Ureter (tissue), 1 donor: ENCODE measurements around the gene NKAIN2. TPM values are rescaled to one million over a fixed set of nuclear protein-coding genes. Genes with fewer than 3 reads are reported as not detected.

Source experiments
- DNase-seq: peaks from one replicate; pipeline ENCODE4 v3.0.0-alpha.2; 2020; ENCODE audit warnings: low spot score
- total RNA-seq: library from RNA; stranded (reverse); gene quantifications from one replicate; pipeline ENCODE4 v1.2.4, GENCODE V29; 2023
- donor health status: DM: yes; HTN: yes; CAD: no.

Gene NKAIN2
- total RNA-seq, 1 donor from 2014 or later, result 0.73 TPM

DNA sequence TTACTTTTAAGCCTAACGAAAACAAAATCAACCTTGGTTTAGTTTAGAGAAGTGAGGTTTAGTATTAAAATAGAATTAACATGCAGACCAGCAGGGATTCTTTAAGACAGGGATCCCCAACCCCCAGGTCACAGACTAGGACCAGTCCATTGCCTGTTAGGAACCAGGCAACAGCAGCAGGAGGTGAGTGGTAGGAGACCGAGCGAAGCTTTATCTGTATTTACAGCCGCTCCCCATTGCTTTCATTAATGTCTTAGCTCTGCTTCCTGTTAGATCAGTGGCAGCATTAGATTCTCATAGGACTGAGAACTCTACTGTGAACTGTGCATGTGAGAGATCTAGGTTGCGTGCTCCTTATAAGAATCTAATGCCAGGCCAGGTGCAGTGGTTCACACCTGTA lies 225.9 kb downstream of the NKAIN2 start:
- no peak for DNase-seq

DNA sequence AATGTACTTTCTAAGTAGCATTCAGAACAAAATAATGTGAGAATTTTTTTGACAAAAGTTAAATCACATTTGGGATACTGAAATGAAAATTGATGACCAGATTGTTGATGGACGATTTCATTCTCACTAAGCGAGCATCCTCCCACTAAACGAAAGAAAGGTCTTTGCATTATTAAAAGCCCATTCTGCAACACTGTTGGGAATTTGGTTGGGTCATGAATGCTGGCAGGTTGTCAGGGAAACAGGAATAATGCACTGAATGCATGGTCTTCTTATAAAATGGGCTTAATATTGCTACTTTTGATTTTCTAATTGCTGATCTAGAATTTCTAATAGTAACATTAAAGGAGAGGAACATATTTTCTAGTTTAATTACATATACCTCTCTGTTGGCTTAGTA lies 229.8 kb downstream of the NKAIN2 start:
- no peak for DNase-seq

DNA sequence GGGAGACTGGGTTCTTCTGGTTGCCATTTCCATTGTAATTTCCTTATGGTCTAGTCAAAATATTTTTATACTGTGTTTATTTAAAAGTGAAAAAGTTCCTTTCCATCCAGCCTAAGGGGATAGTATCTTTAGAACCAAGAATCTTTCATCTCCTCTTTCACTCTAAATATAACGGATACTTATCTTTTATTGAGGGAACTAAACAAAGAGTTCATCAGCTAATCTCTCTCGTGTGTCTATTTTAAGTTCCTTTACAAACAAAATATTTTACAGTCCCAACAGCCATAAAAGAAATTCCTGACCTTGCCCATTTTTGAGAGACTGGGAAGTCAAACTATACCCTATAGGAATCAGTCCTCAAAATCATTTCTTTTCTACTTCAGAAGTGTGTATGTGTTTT lies 232.7 kb downstream of the NKAIN2 start:
- DNase-seq, result no peak

DNA sequence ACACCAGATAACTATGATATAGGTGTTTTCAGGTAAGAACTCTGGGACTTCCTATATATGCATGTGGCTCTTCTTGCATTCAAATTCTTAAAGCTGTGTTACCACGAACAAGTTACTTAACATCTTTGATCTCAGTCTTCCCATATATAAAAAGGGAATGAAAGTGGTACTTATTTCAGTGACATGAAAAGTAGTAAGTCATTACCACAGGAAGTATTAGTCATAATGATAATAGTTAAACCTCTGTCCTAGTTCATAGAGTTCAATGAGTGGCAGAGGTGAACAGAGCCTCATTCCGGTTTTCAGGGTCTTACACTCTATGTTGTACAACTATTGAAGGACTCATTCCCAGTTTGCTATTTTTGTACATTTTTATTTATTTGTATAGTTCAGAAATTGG lies 237.0 kb downstream of the NKAIN2 start:
- DNase-seq, result no peak

DNA sequence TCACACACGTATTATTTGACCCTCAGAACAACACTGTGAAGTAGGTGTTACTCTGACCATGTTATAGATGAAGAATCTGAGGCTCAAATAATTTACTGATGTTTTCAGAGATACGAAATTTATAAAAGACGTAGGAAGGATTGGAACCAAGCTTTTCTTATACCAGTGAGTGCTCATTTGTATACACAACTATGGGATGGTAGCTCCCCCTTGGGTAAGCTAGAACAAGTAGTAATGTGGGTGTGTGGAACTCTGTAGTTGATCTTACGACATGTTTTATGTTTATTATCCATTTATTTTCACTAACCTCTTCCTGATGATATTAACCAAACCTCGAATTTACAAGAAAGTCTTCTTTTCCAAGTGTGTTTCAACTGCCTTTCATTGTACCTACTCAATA lies 248.5 kb downstream of the NKAIN2 start:
- no peak for DNase-seq

DNA sequence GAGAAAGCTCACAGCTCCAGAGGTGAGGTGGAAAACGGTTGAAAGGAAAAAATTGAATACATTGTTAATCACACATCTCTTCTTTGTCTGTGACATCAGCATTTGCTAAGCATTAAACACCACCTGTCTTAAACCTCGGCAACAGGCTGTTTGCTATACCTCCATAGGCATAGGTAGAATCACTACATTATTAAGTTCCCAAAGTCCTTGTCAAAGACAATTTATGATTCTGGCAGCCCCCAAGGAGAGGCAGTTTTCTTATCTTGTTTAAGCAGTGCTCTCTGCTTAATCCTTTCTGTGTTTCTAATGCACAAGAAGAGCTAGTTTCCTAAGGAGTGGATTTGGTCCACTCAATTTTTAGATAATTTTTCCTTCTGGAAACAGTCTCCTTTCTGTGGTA lies 249.7 kb downstream of the NKAIN2 start:
- DNase-seq, result no peak

DNA sequence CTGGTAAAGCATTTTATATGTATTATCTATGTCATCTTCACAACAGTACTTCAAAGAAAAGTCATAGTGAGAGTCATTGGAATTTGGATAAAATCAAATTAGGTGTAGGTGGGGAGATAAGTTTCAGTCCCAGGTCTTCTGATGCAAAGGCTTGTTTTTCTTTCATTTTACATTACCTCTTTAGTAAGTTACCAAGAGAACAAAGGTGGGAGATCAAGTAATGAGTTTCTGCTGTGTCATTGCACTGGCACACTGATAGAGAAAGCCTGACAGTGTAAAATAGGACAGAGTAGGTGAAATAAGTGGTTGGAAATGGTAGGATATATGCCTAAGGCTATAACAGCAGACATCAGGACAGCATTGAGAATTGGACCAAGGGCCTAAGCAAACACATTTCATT lies 250.4 kb downstream of the NKAIN2 start:
- no peak for DNase-seq

DNA sequence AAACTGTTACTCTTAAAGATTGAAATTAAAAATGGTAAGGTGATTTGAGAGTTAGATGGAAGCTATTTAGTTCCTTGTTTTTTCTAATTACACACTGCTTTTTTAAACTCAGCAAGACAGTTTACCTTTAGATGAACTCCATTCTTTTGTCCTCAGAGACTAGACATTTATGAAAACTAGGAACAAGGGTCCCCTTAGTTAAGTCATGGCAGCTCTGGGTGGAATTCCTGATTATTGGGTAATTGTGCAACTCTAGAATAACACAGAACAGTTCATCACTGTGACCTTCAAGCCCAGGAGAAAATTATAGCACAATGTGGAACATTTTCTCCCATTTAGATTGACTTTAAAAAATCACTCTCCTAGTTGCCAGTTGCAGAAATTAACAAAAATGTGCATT lies 251.7 kb downstream of the NKAIN2 start:
- DNase-seq, result no peak

DNA sequence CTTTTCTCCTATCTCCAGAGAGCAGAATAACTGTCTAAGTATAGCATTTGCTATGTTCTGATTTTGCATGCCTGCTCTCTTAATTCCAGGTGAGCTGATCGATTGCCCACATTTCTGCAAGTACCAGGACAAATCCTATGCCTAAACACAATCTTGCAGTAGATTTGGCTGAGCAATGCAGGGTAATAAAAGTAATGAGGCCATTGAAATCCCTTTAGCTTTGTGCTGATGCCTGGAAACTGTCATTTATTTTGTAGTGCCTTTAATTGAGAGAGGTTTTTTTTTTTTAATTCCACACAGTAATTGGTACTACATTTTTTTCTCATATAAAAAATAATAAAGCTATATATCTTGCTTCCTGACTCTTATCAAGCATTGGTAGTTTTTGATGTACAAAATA lies 252.3 kb downstream of the NKAIN2 start:
- DNase-seq, result no peak

DNA sequence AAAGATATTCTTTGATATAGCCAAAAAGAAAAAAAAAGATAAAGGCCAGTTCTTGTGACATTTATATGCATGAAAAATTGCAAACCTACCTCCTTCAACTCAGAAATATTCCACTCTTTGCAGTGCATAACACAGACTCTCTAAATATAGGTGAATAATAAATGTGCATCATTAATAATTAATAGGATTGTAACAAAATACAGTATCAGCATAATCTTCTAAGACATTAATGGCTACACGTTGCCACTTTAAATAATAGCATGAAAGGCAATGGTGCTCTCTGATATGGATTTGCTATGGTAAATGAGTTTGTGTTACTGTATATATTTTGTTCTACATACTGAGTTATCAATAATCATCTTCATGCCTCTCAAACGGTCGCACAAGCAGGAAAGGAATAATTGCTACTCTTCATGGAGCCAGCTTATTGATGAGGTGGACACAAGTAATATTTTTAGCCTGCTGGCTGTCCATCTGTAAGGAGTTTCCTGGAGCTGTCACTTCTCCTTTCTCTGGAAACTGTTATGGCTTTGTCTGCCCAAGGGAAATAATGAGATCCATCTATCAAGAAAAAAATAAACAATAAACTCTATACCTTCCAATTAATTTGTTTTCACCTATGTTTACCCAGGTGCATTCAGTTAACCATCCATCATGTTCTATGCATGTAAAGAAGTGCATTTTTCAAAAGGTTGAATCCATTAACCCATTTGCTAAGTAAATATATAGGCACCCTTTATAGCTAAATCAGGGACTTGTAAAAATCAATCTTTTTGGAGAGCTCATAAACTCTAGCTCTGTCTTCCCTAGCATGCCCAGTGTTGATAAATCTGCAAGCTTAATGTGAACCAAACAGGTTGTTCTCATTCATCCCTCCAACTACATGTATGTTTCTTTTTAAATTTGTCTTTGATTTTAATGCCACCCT lies 253.0 kb downstream of the NKAIN2 start:
- DNase-seq, result no peak

DNA sequence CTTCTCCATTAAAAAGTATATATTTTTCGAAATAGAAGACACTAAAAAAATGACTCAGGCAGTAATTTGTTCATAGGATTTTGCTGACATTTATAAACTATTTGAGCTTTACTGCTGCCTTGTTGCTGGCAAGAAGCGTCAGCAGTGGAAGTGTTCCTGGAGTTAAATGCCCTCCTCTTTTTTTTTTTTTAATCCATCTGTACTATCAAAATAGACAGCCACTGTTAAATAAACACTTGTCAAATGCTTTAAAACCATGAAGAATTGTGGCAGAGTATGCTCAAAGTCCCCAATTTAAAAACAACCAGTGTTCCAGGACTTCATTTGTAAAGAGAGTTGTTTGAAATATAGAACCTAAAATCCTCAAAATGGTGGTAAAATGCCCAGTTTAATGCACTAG lies 253.8 kb downstream of the NKAIN2 start:
- no peak for DNase-seq

DNA sequence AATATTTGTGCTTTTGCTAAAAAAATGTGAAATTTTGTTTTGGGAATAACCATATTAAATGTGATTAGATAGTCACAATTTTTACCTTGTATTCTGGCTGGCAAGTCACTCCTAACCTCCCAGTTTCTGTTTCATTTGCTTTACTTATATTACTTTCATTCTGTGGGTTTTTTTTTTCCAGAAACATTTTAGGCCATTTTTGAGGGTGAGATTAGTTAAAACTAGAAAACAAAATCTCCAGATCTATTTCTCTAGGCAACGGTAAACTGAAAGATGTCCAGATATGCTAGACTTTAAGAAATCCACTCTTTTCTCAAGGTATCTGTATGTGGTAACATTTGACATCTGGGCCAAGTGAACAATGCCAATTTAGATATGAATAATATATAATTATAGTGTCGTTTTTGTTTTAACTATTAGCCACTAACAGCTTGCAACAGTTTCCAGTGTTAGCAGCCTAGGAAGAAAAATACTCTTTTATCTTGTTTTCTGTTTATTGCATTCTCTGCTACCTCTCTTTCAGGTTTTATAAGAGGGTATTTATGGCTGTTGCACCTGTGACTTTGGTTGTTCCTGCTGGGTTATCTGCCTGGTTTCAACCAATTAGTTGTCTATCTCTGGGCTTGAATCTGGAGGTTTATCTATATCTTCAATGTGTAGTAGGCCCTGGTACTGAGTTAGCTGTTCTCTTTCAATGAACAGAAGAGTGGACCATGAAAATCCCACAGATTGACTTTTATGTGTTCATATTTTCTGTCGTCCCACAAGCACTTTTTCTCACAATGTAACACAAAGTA lies 260.9 kb downstream of the NKAIN2 start:
- no peak for DNase-seq

DNA sequence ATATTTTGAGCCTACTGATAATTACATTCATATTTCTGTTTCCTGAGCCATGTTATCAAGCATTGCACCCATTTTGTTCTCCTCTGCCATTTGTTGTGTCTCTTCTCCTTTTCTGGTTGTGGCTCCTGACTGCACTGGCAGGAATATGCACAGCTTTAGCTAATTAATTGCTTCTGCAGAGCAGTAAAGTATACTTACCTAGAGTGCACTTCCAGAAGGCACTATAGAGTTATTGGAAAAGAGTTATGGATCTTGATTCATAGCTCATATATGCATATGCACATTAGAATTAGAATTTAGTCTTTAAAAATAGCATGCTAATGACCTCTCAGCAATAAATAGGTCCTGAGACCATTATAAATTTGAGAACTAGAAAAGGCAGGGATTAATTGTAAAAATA lies 262.6 kb downstream of the NKAIN2 start:
- DNase-seq, result no peak

DNA sequence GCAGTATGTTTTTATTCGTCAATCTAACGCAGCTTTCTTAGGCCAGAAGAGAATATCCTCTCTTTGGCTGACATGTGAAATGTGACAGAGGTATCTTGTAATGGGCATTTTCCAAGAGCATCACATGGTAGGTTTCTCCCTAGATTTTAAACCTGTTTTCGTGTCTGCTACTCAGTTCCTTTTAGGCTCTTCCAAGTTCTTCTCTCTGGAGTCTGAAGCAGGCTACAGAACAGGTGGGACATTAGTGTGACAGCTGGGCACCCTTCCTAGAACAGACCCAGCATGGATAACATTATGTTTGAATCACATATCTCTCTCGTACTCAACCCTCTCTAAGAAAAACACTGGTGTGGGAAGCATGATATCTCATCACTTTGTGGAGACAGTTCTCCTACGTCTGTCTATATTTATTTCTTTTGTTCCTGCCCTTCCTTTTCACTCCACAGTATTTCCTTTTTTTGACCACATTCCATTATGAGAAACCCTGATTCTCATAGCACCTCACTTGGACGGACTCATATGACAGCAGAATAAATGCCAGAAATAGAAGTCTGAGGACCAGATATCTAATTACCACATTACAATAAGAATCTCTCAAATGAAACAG lies 263.4 kb downstream of the NKAIN2 start:
- DNase-seq, result no peak

DNA sequence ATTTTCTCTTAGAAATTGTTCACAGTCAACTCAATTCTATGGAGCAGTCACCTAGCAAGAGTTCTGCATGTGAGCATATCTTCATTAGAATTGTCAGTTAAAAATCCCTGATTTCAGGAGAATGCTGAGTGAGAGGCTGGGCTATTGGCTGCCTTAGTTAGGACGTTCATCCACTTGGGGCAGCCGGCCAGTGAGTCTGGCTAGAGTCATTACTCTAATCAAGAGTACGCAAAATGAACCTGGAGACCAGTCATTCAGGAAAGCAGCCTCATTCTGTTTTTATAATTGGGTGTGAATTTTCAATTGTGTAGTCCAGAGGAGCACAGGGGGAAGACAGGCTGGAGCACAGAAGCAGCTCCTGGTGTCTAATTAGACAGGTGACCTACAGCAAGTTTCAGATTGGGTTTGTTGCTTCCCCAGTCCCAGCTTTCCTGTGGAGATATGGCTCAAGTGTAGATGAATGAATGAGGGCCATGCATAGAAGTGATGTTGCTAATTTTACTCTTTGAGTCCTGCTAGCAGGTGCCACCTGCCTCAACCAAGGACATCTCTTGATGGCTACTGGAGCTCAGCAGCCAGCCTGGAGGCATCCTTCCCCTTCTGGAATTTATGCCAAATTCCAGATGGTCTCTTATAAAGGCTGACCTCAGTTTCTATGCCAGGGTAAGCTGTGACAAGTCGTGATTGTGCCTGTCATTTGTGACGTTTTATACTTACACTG lies 265.7 kb downstream of the NKAIN2 start:
- DNase-seq, result no peak

DNA sequence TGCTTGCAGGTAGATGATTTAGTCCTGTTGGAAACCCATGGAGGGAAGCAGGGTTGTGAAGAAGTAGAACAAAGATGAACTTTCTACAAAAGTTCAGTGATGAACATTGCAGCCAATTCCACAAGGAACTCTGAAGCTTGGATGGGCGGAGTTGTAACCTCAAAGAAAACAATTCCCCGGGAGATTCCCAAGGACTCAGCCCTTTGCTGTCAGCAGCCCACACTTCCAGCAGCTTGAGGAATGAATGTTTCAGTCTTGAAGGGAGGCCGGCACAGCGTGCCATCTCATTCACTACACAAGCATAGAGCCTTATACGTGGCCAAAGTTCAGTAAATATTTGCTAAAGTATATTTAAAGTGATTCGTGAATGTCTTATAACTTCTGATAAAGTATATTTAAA lies 269.4 kb downstream of the NKAIN2 start:
- no peak for DNase-seq

DNA sequence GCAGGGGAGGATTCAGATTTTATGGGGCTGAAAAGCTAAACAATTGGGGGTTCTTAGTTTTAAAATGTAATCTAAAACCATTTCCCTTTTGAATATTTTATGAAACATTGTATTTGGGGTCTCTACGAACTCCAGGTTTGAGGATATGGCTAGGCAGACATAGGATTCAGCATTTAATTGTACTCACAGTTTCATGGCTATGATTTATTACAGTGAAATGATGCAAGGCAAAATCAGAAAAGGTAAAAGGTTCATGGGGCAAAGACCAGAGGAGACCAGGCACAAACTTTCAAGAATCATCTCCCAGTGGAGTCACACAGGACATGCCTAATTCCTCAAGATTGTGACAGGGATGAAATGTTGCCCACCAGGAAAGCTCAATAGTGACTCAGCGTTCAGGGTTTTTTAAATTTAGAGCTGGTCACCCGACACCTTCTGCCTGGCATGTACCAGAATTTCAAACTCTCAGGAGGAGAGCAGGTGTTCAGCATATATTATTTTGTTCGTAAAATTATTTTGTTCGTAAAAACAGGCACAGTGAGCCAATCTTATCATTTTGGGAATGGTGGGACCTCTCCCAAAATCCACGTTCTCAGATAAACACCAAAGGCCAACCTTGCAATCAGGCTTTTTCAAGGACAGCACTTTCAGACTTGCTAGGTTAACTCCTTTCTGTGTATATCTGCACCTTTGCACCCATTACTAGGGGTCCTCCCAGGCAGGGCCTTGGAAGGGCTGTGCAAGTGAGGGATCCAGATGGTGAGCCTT lies 270.3 kb downstream of the NKAIN2 start:
- DNase-seq, result no peak

DNA sequence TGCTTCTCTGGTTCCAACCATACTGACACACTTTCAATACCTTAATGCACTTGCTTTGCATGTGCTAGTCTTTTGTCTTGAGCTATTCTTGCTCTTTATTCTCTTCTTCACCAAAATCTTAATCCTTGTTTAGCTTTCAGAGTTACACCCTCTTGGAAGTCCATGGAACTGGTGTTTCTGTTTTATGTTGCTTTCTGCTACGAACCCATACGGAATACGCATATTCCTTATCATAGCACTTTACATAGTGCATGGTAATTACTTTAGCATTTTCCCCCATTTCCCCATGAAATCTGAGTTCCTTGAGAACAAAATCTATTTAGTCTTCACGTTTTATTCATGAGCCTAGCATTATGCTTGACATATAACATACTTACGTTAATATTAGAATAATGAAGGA lies 270.9 kb downstream of the NKAIN2 start:
- no peak for DNase-seq

DNA sequence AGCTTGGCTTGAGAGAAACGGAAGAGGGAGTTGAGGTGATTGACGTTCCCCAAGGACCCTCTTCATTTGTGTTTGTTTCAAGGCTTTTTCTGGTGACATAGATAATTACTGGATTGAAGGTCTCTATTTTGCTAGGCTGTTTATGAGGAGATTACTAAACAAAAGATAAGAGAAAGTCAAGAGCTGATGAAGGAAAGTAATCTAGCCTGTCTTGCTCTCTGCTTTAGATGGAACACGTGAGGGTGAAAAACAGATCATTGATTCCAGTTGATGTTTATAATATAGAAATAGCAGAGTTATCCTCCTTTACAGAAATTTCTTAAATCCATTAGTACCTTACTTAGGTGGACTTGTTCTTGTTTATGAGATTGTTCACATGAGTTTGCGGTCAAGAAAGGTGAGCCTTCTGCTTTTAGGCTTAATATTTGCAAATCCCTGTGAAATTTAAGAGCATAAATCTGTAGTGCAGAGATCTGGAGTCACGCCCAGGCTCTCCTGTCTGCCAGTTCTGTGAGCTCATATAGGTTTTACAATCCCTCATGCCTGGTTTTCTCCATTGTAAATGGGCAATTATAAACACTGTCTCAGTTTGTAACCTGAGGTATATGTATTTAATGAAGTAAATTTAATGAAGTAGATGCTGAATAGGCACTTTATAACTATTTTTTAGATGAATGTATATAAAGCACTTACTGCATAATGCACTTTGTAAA lies 272.8 kb downstream of the NKAIN2 start:
- DNase-seq, result no peak

DNA sequence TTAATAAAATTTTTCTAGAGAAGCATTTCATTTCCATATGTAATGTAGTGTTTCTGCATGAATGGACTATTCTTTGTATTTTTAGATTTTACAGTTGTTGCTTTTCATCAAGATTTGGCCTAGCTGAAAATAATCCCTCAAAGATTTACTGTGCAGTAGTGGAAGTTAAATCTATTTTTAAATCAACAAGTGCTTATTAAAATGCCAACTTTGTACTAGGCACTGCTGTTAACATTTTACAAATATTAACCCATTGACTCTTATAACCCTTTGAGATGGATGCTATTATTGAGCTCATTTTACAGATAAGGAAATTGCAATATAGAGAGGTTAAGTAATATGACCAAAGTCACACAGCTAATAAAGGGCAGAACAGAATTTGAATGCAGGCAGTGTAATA lies 274.5 kb downstream of the NKAIN2 start:
- no peak for DNase-seq

DNA sequence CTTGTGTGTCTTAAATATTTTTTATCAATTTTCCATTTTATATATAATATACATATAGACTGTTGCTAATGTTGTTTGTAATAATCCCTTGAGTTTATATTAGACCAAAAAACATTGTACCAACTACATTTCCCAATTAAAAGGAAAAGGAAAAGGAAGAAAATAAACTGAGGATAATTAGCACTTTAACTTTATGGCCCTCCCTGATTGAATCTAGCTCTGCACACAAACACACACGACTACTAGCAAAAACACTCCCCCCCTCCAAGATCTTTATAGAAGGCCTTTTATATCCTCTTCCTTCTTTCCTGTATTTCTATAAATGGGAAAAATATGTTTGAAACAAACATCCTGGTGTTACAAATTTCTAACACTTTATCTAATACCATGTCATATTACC lies 276.8 kb downstream of the NKAIN2 start:
- DNase-seq, result no peak
